Immature natural killer cell (primary cell): ENCODE data around the gene LPO. TPM values are rescaled to one million over a fixed set of nuclear protein-coding genes. Genes with fewer than 3 reads are reported as not detected.

Source experiments
- DNase-seq, 3 donors: peaks; one replicate each; pipeline ENCODE4 v3.0.0; 2022; ENCODE audit warnings: mixed read lengths in 1 of 3
- H3K27ac Mint-ChIP-seq, 6 donors: one replicate each; pipeline ENCODE4 v1.8.0; 2020; ENCODE audit warnings: mixed read lengths in 6 of 6, mild to moderate bottlenecking in 5 of 6, inconsistent platforms in 4 of 6, moderate library complexity in 3 of 6
- H3K27me3 Mint-ChIP-seq, 3 donors: one replicate each; pipeline ENCODE4 v1.8.0; 2020 to 2021; ENCODE audit warnings: low read depth in 3 of 3, mild to moderate bottlenecking in 3 of 3, mixed read lengths in 3 of 3, moderate library complexity in 3 of 3, inconsistent platforms in 1 of 3
- H3K36me3 Mint-ChIP-seq, 3 donors: one replicate each; pipeline ENCODE4 v1.8.0; 2020; ENCODE audit warnings: mixed read lengths in 3 of 3, inconsistent platforms in 2 of 3, mild to moderate bottlenecking in 2 of 3
- H3K4me1 Mint-ChIP-seq, 2 donors: one replicate each; pipeline ENCODE4 v1.8.0; 2020; ENCODE audit warnings: inconsistent platforms in 2 of 2, mild to moderate bottlenecking in 2 of 2, mixed read lengths in 2 of 2, moderate library complexity in 1 of 2
- H3K4me3 Mint-ChIP-seq, 5 donors: one replicate each; pipeline ENCODE4 v1.8.0; 2020; ENCODE audit warnings: mild to moderate bottlenecking in 5 of 5, mixed read lengths in 5 of 5, inconsistent platforms in 3 of 5, moderate library complexity in 3 of 5
- H3K9me3 Mint-ChIP-seq, 6 donors: one replicate each; pipeline ENCODE4 v1.8.0; 2020; ENCODE audit warnings: mild to moderate bottlenecking in 6 of 6, mixed read lengths in 6 of 6, inconsistent platforms in 4 of 6, moderate library complexity in 3 of 6
- polyA plus RNA-seq, 3 donors: library from polyadenylated mRNA; unstranded; fragments of 300-500 nt; fragmentation: Illumina TruSeq; gene quantifications; one replicate each; pipeline ENCODE4 v1.2.3, GENCODE V29; 2021

LPO gene
- polyA plus RNA-seq, 3 donors from 2014 or later = 0.09 to 0.22 TPM; not detected in 1

DNA sequence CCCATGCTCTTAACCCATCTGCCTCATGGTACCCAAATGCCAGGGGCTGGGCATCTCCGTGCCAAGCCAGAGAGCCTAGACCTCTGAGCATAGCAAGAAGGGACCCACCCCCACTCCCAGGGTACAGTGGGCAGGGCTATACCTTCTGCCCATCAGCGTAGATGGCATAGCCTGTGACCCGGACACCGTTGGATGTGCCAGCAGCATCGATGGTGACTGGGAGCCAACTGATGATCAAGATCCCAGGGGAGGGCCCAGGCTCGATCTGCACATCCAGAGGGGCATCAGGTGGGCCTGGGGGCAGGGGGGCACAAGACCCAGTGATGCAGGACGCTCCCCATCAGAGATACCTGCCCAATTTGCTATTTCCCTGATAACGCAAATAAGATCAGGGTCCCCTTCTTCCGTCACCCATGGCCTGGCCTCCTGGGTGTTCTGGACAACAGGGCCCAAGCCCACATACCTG, 73.1 kb downstream of the LPO start:
- no peak for DNase-seq
- H3K27me3 Mint-ChIP-seq = peaks cover 0 to 4% (median 0%) of the 10 kb centered on the region in 3 donors
- H3K9me3 Mint-ChIP-seq = no peaks in the 10 kb centered on the region
- peaks cover 17 to 38% (median 29%) of the 10 kb centered on the region in 3 donors for H3K36me3 Mint-ChIP-seq
- no peak overlapping the region for H3K4me3 Mint-ChIP-seq
- H3K4me1 Mint-ChIP-seq = peaks cover 4 to 6% of the 10 kb centered on the region in 2 donors
- no peak overlapping the region for H3K27ac Mint-ChIP-seq

DNA sequence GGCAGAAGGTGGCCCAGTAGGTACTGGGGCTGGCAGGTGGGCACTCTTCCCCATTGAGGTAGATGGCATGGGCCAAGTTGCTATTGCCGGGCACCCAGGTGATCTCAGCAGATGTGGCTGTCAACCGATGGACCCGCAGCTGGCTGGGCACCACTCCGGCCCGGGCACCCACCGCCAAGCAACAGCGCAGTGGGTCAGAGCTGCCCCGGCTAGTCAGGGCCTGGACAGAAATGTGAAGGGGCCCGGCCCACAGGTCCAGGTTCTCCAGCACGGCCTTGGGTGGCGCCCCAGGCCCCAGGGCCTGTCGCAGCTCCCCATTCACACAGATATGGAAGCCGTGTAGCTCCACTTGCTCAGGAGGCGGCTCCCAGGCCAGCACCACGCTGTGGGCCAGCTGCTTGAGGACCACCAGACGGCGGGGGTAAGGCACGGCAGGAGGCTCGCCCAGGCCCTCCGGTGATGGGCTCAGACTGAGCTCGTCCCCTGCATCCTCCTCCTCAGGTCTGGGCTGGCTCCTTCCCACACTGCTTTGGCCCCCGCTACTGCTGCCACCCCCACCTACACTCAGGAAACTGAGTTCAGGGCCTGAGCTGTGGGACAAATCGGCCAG, 73.7 kb downstream of the LPO start:
- Mint-ChIP-seq H3K4me3 (no peak overlapping the region), H3K36me3 (peaks cover 13 to 35% (median 26%) of the 10 kb centered on the region in 3 donors), H3K27me3 (peaks cover 0 to 4% (median 0%) of the 10 kb centered on the region in 3 donors), H3K4me1 (peaks cover 4 to 6% of the 10 kb centered on the region in 2 donors), H3K27ac (peak overlapping the region in 1 of 6 donors; percentile 40), H3K9me3 (no peaks in the 10 kb centered on the region)
- no peak for DNase-seq

- Mint-ChIP-seq H3K9me3 (no peaks in the 10 kb centered on the region), H3K27me3 (peaks cover 0 to 4% (median 2%) of the 10 kb centered on the region in 3 donors), H3K4me1 (peaks cover 9 to 13% of the 10 kb centered on the region in 2 donors), H3K36me3 (peaks cover 7 to 36% (median 27%) of the 10 kb centered on the region in 3 donors), H3K27ac (peak overlapping the region in 2 of 6 donors; percentile 40 to 53), H3K4me3 (no peak overlapping the region)
- no peak for DNase-seq
Observed at GRCh38 chr17:58312829-58313228, 74.4 kb downstream of the LPO start.

- Mint-ChIP-seq H3K27ac (peak overlapping the region in 5 of 6 donors; percentile 42 to 76 (median 57)), H3K9me3 (no peaks in the 10 kb centered on the region), H3K27me3 (peaks cover 0 to 8% (median 2%) of the 10 kb centered on the region in 3 donors), H3K4me3 (no peak overlapping the region), H3K36me3 (peaks cover 7 to 36% (median 27%) of the 10 kb centered on the region in 3 donors), H3K4me1 (peaks cover 18 to 21% of the 10 kb centered on the region in 2 donors)
- no peak for DNase-seq
Observed at GRCh38 chr17:58313815-58314705, 75.7 kb downstream of the LPO start.

DNA sequence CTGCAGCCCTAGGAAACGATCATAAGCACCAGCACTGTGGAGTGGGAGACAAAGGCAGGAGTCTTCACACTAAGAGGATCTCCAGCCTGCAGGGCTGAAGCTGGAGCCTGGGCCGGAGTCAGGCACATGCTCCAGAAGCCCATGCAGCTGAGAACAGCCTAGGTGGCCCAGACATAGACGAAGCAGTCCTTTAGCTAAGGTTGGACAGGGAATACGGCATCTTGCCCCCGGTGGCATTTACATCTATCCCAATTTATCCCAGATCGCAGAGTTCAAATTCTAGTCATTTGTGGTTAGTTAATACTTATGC, 76.3 kb downstream of the LPO start:
- H3K27me3 Mint-ChIP-seq = peaks cover 0 to 9% (median 2%) of the 10 kb centered on the region in 3 donors
- H3K36me3 Mint-ChIP-seq = peaks cover 7 to 36% (median 27%) of the 10 kb centered on the region in 3 donors
- peak overlapping the region; percentile 9 to 76 (median 38) for H3K27ac Mint-ChIP-seq
- H3K4me3 Mint-ChIP-seq = no peak overlapping the region
- no peak for DNase-seq
- peaks cover 18 to 19% of the 10 kb centered on the region in 2 donors for H3K4me1 Mint-ChIP-seq
- no peaks in the 10 kb centered on the region for H3K9me3 Mint-ChIP-seq

- no peaks in the 10 kb centered on the region for H3K9me3 Mint-ChIP-seq
- H3K4me3 Mint-ChIP-seq = no peak overlapping the region
- H3K4me1 Mint-ChIP-seq = peaks cover 18 to 19% of the 10 kb centered on the region in 2 donors
- peaks cover 7 to 31% (median 27%) of the 10 kb centered on the region in 3 donors for H3K36me3 Mint-ChIP-seq
- peaks cover 0 to 7% (median 2%) of the 10 kb centered on the region in 3 donors for H3K27me3 Mint-ChIP-seq
- DNase-seq = no peak
- peak overlapping the region; percentile 70 to 84 (median 78) for H3K27ac Mint-ChIP-seq
Observed at GRCh38 chr17:58315281-58315711, 76.9 kb downstream of the LPO start.

DNA sequence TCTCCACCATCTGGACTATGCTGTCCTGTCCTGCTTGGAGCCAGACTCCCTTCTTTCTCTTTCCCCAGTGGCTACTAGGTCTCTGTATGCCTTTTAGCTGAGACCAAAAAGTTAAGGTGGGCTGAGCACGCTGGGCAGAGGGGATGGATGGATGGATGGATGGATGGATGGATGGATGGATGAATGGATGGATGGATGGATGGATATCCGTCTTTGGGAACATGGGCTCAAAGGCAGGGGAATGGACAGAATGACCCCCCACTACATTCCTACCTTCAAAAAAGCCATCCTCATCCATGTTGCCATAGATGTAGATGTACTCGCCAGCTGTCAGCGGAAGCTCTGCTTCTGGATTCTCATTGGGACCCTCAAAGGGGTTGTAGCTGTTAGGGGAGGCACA, 77.4 kb downstream of the LPO start:
- Mint-ChIP-seq H3K36me3 (peaks cover 9 to 32% (median 29%) of the 10 kb centered on the region in 3 donors), H3K4me3 (no peak overlapping the region), H3K4me1 (peaks cover 20% of the 10 kb centered on the region in 2 donors), H3K9me3 (no peaks in the 10 kb centered on the region), H3K27me3 (peaks cover 0 to 7% (median 2%) of the 10 kb centered on the region in 3 donors), H3K27ac (peak overlapping the region; percentile 70 to 84 (median 78))
- no peak for DNase-seq

DNA sequence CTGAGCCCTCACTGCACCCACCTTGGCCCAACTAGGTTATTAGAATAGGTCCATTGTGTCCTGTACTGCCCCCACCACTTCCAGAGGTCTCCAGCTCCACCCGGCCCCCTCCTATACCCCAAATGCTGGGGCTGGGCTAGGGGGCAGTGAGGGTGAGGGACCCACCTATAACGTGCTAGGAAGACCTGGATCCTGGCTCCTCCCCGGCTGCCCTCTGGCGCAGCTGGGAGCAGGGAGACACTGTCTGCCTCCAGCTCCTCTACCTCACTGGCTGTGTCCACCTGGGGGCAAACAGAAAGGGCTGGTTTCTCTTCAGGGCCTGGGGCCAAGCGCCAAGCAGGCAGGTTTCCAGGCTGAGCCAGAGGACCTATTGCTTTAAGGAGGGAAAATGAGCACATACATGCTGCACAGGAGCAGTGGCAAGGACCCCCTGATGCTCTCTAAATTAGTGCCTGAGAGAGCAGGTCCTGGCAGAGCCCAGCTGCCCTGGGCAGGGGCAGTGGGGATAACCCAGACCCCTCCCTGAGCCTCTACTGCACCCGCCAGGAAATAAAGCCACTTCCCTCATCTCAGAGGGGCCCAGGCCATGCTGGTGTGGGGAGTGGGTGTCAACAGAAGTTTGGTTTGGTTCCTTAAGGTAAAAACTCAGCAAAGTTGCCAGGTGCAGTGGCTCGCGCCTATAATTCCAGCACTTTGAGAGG, 78.0 kb downstream of the LPO start:
- Mint-ChIP-seq H3K9me3 (no peaks in the 10 kb centered on the region), H3K4me3 (no peak overlapping the region), H3K4me1 (peaks cover 23 to 24% of the 10 kb centered on the region in 2 donors), H3K27ac (peak overlapping the region in 5 of 6 donors; percentile 64 to 95 (median 91)), H3K27me3 (peaks cover 0 to 7% (median 2%) of the 10 kb centered on the region in 3 donors), H3K36me3 (peaks cover 13 to 34% (median 32%) of the 10 kb centered on the region in 3 donors)
- no peak for DNase-seq

DNA sequence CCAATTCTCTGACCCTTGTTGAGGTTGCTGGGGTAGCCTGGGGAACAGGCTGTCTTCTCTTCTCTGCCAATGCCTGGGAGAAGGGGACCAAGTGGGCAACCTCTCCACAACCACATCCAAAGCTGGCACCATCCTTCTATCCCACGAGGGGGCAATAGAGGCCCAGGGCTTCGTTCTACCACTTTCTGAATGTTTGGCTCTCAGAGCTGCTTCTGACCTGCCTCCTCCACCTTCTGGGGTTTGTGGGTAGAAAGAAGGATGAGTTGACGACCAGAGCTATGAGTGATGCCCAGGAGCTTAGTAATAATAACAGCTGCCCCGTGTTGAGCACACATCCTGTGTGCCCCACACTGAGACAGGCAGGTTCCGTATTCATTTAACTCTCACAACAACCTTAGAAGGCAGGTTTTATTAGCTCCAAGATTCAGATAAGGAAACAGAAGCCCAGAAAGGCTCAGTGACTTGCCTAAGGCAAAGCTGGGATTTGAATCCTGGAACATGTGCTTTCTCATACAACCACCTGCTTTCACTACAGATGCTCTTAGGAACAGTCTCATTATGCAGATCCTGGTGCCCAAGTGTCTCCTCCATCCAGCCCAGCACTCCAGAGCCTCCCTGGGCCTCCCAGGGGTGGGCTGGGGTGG, 79.2 kb downstream of the LPO start:
- H3K36me3 Mint-ChIP-seq = peaks cover 16 to 43% (median 40%) of the 10 kb centered on the region in 3 donors
- peak overlapping the region; percentile 78 to 95 (median 93) for H3K27ac Mint-ChIP-seq
- peak; percentile 83 to 89 (median 84) for DNase-seq
- no peaks in the 10 kb centered on the region for H3K9me3 Mint-ChIP-seq
- peaks cover 0 to 11% (median 6%) of the 10 kb centered on the region in 3 donors for H3K27me3 Mint-ChIP-seq
- H3K4me1 Mint-ChIP-seq = peaks cover 32 to 34% of the 10 kb centered on the region in 2 donors
- peak overlapping the region; percentile 34 to 72 (median 55) for H3K4me3 Mint-ChIP-seq

DNA sequence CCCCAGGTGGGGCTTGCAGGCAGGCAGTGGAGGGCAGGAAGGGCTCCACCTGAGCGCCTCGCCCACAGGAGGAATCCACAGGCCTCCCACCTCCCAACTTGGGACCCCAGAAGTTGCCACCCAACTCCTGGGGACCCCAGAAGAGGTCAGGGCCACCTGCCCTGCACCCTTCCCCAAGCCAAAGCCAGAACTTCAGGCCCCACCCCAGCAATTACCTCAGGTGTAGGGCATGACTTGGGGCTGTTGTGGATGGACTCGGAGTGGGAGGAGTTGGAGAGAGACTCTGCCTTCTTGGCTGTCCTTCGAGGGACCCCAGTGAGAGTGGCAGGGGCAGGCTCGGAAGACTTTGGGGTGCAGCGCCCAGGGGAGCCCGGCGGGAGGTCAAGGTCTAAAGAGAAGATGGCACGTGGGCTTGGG, 79.7 kb downstream of the LPO start:
- Mint-ChIP-seq H3K9me3 (no peaks in the 10 kb centered on the region), H3K27ac (peak overlapping the region; percentile 65 to 95 (median 92)), H3K4me3 (peak overlapping the region in 2 of 5 donors; percentile 10 to 71), H3K4me1 (peaks cover 31 to 34% of the 10 kb centered on the region in 2 donors), H3K36me3 (peaks cover 13 to 40% (median 37%) of the 10 kb centered on the region in 3 donors), H3K27me3 (peaks cover 0 to 11% (median 8%) of the 10 kb centered on the region in 3 donors)
- DNase-seq = no peak
